ENCODE data around the gene CAD. TPM values are rescaled to one million over a fixed set of nuclear protein-coding genes. Genes with fewer than 3 reads are reported as not detected.

CAD gene
- total and polyA plus RNA-seq, 10 of the 15 experiments (the other 5 are each of a cell fraction or from before 2014, with no cell fraction given), result 7.6 to 119 (median 50.7) TPM

DNA sequence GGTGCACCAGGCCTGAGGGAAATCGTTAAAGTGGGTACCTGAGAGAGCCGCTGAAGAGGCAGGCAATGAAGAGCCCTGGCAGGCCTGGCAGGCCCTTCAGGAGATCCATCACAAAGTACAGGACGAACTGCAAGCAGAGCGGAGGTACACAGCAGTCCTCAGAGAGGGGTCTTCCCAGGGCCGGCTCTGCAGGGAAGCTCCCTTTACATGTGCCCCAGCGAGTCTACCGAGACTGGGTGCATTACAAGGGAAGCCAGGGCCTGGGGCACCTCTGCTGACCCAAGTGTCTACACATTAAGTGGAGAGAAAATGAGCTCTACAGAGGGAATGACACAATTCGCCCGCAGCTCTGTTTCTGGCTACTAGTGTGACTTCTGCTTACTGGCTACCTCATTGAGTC lies 13.4 kb upstream of the CAD start:
- in situ Hi-C loops (cut with MboI) (no loop called here), intact Hi-C loops (cut with micrococcal nuclease; ENCODE audit: unreplicated experiment) (no loop called here)
- FAIRE-seq (no peak), ATAC-seq (no peak), DNase-seq (ENCODE audit: low read depth, low spot score) (no peak)
- Histone ChIP-seq H3K27me3 (replicated peaks in 1 of 2; ENCODE audit: control insufficient read depth in 2 of 2, insufficient read depth in 2 of 2, low read length in 1 of 2) (no peaks in the 10 kb centered on the region), H3K9ac (ENCODE audit: control insufficient read depth, insufficient read depth, low read length) (no peak overlapping the region), H3K9me3 (replicated peaks; ENCODE audit: control insufficient read depth, insufficient read depth, low read length) (no peaks in the 10 kb centered on the region), H3K79me2 (ENCODE audit: control insufficient read depth, insufficient read depth, low read length) (peaks cover 18% of the 10 kb centered on the region), H3K27ac (ENCODE audit: control insufficient read depth, insufficient read depth) (no peak overlapping the region), H3K4me2 (ENCODE audit: control insufficient read depth, insufficient read depth) (no peak overlapping the region), H2AFZ (ENCODE audit: control insufficient read depth, low read depth, low read length) (no peak overlapping the region), H3K4me3 (no peak overlapping the region), H3K36me3 (ENCODE audit: control insufficient read depth in 2 of 2, insufficient read depth in 2 of 2, low read length in 1 of 2) (peaks cover 26 to 31% of the 10 kb centered on the region in 2 experiments), H4K20me1 (ENCODE audit: control insufficient read depth, insufficient read depth) (no peaks in the 10 kb centered on the region), H3K4me1 (ENCODE audit: control insufficient read depth, insufficient read depth, low read length) (no peaks in the 10 kb centered on the region; the same call in 1 of the 2 replicates)
- POLR2A ChIA-PET, result no interaction called here
- 93% methylated on average over 9 of the region's 9 CpGs for WGBS (ENCODE audit: insufficient coverage, insufficient replicate concordance, low lambda C conversion rate, missing lambda C conversion rate)
- no TSS peak for BruUV-seq (replicated peaks)
- TF ChIP-seq CBX5 (IDR thresholded peaks at IDR 0.05; ENCODE audit: low read depth) (no peak), SMAD1 (IDR thresholded peaks at IDR 0.05; ENCODE audit: low read depth, partially characterized antibody) (no peak), HDGF (IDR thresholded peaks at IDR 0.05) (no peak), FOS (IDR thresholded peaks at IDR 0.05; ENCODE audit: borderline replicate concordance, extremely low read depth, insufficient read length) (no peak), EGR1 (IDR thresholded peaks at IDR 0.05; ENCODE audit: borderline replicate concordance in 1 of 2, low read depth in 2 of 2, low read length in 2 of 2) (no peak), KLF5 (IDR thresholded peaks at IDR 0.05; ENCODE audit: partially characterized antibody) (no peak), POLR2AphosphoS5 (IDR thresholded peaks at IDR 0.05; ENCODE audit: low read length) (no peak), SUZ12 (IDR thresholded peaks at IDR 0.05; ENCODE audit: unreplicated experiment) (no peak), CHD4 (IDR thresholded peaks at IDR 0.05) (no peak), SMC3 (IDR thresholded peaks at IDR 0.05; ENCODE audit: borderline replicate concordance, low read length) (no peak), ZNF274 (IDR thresholded peaks at IDR 0.05; ENCODE audit: insufficient read depth, insufficient read length) (no peak), RFX5 (IDR thresholded peaks at IDR 0.05; ENCODE audit: low read depth, low read length) (no peak), ZNF207 (IDR thresholded peaks at IDR 0.05; ENCODE audit: borderline replicate concordance) (no peak), ZBED1 (IDR thresholded peaks at IDR 0.05; ENCODE audit: borderline replicate concordance) (no peak)
- SMC1A ChIA-PET (ENCODE audit: uncharacterized antibody, unreplicated experiment), result no interaction called here
- RAD21 ChIA-PET (ENCODE audit: unreplicated experiment), result no interaction called here
- CTCF ChIA-PET, result interaction anchor here (1.1 to 1.3 kb wide), 2 partner anchors 12 to 76 kb away, joined by 3 read pairs; no protein-coding TSS in a partner anchor

All from GM12878 (cell line).